NCI-H510A treated with DMSO at 0.1 percent for 48 hours (cell line): ENCODE results near the gene CCDC50.
A peak's percentile ranks its signal among the peaks of the same experiment; 100 is the strongest.

ENCODE experiments used
- DNase-seq: peaks from one replicate; lab custom pipeline; 2025; lab: John Stamatoyannopoulos, UW

Gene CCDC50

GRCh38 chr3:191350396-191351090 lies 21.3 kb downstream of the CCDC50 start:
- no peak for DNase-seq

- DNase-seq = no peak
Measured at GRCh38 chr3:191352014-191352413, 22.8 kb downstream of the CCDC50 start.

DNA sequence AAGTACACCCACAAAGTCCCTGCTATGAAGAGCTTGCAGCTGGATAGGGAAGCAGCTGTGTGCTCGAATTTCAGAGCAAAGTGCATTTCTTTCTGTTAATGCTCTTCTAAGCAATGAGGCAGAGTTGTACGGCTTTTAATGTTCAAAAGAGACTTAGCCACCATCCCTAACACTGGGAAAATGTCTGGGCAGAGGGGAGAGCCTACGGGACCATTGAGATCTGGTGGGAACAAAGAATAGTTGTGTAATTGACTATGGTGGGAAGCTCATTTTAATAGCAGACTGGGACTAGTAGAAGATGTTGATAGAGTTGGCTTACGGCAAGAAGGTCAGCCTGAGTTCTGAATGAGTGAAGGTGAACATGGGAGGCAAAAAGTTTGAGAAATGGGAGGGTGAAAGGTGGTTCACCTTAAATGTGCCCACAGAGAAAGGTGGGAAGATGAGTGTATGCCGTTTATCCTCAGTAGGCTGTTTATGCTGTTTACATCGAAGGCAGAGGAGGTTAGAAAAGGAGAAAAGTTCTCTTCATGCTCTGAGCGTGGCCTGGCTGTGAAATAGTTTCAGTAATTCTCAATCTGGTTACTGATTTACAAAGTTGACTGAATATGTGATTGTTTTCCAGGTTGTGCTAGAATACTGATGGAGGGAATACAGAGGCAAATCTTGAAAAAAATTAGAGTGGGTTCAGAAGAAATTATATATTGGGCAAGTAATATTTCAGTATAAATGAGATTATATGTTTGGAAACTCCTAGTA lies 24.0 kb downstream of the CCDC50 start:
- DNase-seq = peak; percentile 12

- DNase-seq = no peak
Measured at GRCh38 chr3:191355406-191355805, 26.2 kb downstream of the CCDC50 start.

DNA sequence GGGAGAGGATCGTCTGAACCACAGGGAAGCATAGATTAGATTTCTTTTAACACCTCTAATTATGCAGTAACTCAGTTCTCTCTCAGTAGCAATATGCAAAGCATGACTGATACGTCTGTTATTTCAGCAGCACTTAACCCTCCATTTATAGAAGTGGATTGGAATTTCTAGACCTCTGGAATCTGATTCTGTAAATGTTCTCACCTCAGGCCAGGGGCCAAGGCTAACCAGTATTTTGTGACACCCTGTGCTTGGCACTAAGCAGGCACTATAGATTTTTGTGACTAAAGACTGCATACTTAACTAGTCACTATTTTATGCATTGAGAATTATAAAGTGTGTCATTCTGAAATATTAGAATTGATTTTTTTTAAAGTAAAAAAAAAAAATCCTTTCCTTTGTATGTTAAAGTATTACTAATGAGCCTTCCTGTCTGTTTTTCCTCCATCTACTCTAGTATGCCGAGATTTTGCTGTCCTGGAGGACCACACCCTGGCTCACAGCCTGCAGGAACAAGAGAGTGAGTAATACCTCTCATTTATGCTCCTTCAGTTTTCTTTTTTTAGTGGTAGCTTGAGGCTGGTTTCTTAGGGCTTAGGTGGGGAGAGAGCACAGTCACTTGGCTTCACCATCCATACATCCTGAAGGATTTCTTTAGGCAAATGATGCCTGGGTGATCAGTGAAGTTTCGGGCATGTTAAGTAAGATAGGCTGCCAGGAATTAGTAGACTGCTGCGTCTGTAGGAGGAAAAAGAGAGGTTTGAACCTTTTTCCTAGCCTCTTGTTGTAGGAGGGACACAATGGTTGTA lies 27.6 kb downstream of the CCDC50 start:
- DNase-seq = no peak

GRCh38 chr3:191357909-191358308 lies 28.7 kb downstream of the CCDC50 start:
- DNase-seq = no peak

DNA sequence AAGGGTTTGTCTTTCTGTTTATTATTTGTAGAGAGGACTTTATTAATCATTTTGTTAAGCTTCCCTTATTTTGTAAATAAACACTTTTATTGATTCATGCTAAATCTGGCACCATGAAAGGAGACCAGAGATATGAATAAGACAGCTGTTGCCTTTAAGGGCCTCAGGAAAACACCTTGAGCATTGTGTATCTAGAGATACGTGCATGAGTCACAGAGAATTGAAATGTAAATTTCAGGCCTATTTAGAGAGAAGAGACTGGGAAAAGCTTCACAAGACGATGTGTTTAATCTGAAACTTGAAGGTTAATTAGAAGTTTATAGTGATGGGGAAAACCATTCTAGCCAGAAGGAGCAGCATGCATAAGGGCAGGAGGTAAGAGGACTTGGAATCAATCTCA lies 29.7 kb downstream of the CCDC50 start:
- DNase-seq = no peak

- DNase-seq = no peak
Measured at GRCh38 chr3:191360620-191361019, 31.4 kb downstream of the CCDC50 start.

- DNase-seq = no peak
Measured at GRCh38 chr3:191361456-191361855, 32.3 kb downstream of the CCDC50 start.

DNA sequence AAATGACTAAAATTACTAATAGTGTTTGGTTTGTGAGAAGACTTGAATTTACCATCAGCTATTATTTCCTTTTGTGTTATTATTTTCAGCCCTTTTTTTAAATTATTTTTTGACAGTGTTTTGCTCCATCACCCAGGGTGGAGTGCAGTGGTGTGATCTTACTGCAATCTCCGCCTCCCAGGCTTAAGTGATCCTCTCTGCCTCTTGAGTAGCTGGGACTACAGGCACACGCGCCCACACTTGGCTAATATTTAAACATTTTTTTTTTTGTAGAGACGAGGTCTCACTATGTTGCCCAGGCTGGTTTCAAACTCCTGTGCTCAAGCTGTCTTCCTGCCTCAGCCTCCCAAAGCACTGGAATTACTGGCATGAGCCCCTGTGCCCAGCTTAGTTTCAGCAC lies 32.8 kb downstream of the CCDC50 start:
- DNase-seq = no peak

GRCh38 chr3:191362524-191363090 lies 33.4 kb downstream of the CCDC50 start:
- no peak for DNase-seq

GRCh38 chr3:191363221-191363620 lies 34.0 kb downstream of the CCDC50 start:
- no peak for DNase-seq

- no peak for DNase-seq
Measured at GRCh38 chr3:191366675-191367074, 37.5 kb downstream of the CCDC50 start.

- DNase-seq = no peak
Measured at GRCh38 chr3:191368755-191369615, 39.8 kb downstream of the CCDC50 start.

DNA sequence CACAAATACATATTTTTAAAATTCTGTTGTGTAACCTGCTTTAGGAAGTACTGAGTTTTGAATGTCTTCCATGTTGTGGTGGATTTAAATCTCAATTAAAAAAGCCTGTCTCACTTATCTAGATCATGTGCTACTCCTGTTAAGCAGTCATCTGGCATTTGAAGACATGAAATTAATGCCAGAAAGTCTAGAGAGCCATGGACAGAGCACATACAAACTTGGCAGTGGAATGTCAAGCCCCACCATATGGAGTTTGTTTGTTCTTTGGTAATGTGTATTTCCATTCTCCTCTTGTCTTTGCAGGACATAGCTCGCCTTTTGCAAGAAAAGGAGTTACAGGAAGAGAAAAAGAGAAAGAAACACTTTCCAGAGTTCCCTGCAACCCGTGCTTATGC lies 40.4 kb downstream of the CCDC50 start:
- no peak for DNase-seq

DNA sequence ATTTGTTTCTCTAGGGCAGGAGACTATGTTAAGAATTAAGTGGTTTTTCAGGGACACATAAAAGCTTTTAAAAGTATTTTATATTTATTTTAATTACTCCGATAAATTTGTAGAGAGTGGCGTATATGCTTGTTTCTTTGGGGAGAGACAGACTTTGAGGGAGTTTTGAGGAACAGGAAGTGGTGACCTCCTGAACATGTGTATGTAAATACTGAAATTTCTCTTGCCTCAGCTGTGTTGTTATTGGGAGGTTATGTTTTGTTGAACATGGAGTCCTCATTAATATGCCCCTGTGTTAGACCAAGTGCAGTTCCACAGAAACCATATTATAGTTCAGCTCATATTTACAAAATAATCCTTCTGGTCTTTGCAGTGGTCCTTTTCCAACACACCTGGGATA lies 42.9 kb downstream of the CCDC50 start:
- no peak for DNase-seq

DNA sequence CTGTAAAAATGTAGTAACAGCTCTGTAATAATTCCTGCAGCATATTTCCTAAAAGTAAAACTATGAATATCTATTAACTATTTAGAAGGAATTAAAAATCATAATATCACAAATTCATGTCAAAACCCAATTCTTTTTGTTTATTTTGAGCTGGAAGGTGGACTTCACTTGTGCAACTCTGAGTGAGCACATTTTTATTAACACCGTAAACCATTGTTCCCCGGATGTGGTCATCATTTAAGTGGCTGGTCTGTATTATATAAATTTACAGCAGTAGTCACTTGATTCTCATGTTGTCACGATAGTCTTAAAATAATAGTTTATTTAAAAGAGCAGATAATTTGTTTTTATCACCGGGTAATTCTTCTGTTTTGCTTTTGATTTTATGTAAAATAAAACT lies 44.1 kb downstream of the CCDC50 start:
- DNase-seq = no peak

- no peak for DNase-seq
Measured at GRCh38 chr3:191376516-191377141, 47.4 kb downstream of the CCDC50 start.

DNA sequence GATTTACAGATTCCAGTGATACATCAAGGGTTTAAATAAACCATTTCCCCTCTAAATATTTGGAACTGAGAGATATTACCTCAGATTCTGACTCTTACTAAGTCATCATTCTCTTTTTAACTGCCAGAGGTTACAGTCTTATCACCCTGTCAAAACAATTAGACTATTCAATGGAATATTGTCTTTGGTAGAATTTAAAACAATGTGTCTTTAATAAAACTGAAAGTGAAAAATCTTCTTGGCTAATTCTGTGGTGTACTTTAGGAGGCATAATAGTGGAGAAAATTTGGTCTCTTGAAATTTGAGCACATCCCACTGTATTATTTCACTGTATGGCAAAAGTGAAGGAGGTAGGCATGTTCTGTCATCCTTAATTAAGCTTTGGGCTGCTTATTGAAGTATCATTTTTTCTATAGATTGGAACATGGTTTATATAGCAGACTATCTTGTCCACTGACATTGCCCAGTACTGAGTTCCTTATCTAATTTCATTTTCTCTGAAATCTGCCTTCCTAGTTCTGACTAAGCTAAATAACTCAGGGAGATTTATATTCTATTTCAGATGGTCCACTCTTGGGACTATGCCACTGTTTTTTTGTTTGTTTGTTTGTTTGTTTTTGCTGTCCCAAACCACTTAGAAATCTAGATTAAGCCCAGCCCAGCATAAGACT lies 49.1 kb downstream of the CCDC50 start:
- DNase-seq = no peak

DNA sequence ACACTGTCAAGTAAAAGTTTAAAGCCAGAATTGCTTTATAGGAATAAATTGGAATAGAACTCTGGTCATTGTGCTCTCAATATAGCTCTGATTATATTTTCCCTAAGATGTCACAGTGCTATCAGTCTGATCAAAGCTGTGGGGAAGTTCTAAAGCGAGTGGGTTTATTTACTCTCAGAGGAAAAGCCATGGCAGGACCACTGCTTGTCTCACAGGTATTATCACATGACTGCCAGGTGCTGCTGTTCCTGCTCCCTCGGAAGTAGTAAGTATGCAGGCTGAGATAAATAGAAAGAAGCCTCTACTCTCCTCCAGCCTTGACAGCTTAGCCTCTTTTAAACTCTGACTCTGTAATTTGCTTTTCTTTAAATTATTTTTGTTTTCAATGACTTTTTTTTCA lies 50.3 kb downstream of the CCDC50 start:
- peak; percentile 57 for DNase-seq

- DNase-seq = no peak
Measured at GRCh38 chr3:191380001-191380400, 50.8 kb downstream of the CCDC50 start.
